ENCODE measurements around the gene NHERF1.
A peak's percentile ranks its signal among the peaks of the same experiment; 100 is the strongest.

The NHERF1 gene

GRCh38 chr17:74769856-74770497, 21.5 kb downstream of the NHERF1 start:
- no peak for DNase-seq

DNA sequence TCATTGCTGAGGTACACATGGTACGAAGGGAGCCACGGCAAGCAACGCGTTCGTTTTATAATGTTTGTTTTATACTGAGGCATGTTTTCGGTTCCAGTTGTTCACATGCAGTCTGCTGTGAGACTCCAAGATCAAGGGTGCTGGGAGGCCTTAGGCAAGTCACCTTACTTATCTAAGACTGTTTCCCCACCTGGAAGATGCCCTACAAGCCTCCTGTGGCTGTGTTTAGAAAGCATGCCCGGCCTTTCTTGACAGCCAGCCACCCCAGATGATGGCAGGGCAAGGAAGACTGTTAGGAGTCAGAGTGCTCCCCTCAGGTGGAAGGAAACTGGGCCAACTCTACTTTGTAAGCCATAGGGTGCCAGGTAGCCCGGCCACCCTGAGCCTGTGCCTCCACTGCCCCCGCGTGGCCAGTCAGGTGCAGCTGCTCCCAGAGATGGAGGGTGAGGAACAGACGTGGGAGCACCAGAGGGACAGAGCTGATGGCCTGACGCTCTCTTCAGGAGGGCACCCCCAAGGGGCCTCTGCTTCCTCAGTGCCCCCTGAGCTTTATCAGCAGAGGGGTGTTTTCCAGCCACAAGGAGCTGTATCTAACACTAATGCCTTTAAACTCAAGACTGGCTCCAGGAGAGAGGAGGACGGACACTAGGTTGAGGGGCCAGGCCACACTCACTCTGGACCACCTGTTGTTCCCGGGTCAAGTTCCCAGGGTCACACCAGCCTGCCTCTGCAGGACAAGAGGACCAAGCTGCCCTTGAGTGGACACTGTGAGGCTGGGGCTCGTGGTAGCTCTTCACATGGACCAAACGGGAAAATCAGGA, 22.3 kb downstream of the NHERF1 start:
- peak; percentile 61 for DNase-seq

GRCh38 chr17:74771319-74771914, 23.0 kb downstream of the NHERF1 start:
- no peak for DNase-seq

DNA sequence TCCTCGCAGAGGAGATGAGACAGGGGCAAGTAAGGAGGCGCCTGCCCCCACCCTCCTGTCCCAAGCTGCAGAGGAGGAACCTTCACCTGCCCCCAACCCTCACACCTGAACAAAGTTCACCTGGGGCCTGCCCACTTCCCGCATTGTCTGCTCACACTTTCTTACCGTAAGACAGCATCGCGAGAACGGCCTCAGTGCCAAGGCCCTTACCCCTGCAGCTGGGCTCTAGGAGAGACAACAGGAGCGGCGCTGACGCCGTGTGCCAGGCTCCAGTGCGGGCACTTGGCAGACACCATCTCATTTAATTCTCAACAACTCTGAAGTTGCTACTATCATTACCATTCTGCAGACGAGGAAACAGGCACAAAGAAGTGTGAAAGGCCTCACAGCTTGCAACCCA, 23.6 kb downstream of the NHERF1 start:
- DNase-seq: no peak

- no peak for DNase-seq
Observed at GRCh38 chr17:74773414-74773813, 25.0 kb downstream of the NHERF1 start.

DNA sequence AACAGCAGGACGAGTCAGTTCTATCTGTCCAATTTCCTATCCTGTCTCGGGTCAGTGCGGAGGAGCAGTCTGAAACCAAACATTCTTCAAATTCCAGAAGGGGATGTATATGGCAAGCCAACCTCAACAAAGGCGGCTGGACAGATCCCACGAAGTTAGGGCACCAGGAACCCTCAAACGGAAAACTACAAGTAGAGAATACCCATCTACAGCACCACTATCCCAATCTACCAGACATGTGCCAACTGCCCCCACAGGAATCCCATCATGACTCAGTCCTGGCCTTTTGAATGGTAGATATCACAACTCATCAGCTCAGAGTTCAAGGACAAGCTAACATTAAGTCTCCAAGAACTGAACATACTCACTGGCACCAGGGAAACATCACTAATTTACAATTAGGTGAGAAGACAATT, 25.5 kb downstream of the NHERF1 start:
- DNase-seq: no peak

- no peak for DNase-seq
Observed at GRCh38 chr17:74775409-74776043, 27.1 kb downstream of the NHERF1 start.

GRCh38 chr17:74776044-74776962, 27.9 kb downstream of the NHERF1 start, which contains the start of gene NAT9:
Gene NAT9, minus strand, starts transcription at chr17:74776345. Its CDS starts 647 bp downstream, at chr17:74775698.
- DNase-seq: peak; percentile 99

GRCh38 chr17:74776990-74777389, 28.6 kb downstream of the NHERF1 start:
- DNase-seq: no peak

DNA sequence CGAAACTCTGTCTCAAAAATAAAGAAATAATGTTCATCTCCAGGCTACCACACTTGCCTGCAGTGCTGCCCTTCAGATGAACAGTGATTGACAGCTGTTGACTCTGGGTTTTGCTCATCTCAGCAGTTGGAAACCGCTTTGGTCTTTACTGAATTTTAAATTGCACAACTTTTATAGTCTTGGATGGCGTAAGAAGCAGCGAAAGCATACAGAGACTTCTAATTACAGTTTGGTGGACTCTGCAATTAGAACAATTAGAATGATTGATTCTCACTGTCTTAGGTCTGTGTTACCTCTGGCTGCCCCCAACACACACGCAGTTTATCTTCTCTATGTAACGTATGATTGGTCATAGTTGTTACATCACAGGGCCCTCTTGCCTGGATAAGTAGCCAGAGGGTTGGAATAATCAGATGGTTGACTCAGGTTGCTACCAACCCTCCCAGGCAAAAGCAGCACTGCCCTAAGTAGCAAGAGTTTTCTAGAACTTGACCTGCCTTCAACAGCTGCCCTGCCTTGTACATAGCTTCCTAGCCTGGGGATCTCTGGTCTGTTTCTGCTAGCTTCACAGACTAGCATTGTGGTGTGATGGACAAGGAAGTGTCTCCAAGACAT, 29.6 kb downstream of the NHERF1 start:
- no peak for DNase-seq

- no peak for DNase-seq
Observed at GRCh38 chr17:74778960-74779359, 30.5 kb downstream of the NHERF1 start.

DNA sequence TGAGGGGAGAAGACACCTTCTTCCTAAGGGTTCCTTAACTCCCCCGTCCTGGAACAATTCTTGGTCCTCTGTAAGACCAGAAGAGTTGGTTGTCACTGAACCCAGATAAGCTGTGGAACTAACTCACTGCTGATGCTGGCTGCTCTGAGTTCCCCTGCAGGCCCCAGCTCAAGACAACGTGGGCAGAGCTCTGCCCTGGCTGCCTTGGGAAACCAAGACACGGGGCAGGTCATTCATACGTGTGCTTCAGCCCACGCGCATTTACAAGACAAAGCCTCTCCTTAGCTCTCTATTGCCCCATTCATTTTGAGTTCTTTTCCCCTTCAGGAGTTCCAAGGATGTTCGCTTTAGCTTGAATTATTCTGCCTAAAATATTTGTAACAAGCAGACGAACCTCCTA, 31.1 kb downstream of the NHERF1 start:
- no peak for DNase-seq

DNA sequence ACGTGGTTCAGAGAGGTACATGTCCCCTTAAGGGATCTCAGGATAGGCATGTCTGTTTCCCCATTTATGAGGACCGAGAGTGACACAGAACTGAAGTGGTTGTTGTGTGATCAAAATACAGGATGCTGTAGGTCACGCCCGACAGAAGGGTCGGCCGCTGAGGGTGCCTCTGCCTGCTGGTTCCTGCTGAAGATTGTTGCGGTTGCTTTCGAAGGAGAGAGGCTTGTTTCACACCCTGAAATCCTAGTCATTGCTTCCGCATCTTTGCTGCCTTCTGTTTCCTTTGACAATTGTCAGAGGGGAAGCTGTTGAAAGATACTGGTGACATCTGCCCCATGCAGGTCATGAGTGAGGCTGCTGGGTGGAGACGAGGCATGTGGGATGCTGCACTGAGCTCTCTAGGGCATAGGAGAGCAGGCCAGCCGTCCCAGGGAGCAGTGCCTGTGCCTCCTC, 31.5 kb downstream of the NHERF1 start:
- peak; percentile 8 for DNase-seq

DNA sequence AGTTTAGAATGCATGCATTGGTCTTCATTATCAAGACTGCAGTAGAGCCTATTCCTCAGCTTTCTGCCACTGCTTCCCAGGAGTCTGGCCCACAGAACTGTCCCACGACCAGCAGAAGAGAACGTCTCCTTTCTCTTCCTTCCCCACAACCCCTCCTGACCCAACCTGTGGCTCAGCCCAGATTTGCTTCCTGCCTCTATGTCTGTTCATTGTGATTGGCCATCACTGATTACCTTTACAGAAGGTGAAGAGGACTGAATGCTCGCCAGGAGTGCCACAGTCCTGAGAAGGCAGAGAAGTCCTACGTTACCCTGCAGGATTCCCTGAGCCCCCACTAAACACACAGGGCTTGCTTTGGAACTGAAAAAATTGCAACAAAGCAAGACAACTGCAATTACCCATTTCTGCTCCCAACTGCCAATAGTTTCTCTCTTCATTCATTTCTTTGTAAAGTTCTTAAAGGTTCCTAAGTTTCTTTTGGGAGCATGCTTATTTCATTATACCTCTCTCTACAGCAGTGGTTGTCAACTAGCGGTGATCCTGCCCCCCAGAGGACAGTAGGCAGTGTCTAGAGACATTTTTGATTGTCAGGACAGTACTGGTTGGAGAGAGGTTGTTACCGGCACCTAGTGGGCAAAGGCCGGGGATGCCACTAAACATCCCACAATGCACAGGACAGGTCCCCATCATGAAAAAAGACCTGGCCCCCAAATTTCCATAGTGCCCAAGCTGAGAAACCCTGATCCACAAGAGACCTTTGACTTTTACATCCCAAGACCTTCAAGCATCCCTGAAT, 32.2 kb downstream of the NHERF1 start:
- no peak for DNase-seq

GRCh38 chr17:74782571-74782970, 34.1 kb downstream of the NHERF1 start:
- DNase-seq: no peak

DNA sequence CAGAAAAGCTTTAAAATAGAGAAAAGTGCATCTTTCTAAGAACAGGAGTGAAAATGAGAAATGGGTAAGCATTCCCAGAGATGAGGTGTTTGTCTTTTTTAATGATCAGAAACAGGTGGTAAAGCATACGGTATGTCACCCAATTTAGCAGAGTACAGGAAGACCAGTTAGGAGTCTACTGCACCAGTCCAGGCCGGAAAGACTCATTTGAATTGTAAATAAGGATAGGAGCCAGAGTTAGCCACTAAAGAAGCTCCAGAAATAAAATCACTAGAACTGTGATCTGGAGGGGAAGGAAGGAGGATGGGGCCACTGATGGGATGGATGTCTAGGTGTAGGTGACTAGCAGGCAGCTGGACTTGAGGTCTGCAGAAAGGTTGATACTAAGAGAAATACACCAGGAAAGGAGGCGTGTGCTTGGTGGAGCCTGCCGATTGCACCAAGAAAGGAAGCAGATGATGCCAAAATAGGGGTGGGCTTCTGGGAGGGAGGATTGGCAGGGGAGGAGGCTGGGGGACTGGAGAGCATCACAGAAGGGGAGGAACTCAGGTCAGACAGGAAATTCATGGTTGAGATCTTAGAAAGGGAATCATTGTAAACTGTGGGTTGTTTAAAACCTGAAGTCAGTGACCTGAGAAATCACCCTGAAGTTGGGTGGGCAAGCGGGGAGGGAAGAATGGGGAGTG, 35.8 kb downstream of the NHERF1 start:
- DNase-seq: no peak

GRCh38 chr17:74785096-74785980, 36.9 kb downstream of the NHERF1 start:
- no peak for DNase-seq

DNA sequence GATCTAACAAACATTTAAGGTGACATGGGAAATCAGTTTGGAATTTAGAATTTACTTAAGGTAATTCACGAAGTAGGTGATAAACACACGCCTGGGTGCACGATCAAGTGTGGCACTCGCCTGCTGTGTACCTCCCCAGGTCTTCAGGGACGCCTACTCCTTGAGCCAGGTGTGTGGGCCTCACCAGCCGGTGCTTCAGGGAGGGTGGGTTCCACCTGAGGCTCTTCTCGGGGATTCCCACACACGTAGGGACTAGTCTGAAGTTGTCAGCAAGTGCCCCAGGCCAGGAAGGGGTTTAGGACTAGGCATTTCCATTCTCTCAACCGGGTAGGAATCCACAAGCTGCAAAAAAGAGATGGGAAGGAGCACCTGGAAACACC, 37.5 kb downstream of the NHERF1 start:
- DNase-seq: no peak

DNA sequence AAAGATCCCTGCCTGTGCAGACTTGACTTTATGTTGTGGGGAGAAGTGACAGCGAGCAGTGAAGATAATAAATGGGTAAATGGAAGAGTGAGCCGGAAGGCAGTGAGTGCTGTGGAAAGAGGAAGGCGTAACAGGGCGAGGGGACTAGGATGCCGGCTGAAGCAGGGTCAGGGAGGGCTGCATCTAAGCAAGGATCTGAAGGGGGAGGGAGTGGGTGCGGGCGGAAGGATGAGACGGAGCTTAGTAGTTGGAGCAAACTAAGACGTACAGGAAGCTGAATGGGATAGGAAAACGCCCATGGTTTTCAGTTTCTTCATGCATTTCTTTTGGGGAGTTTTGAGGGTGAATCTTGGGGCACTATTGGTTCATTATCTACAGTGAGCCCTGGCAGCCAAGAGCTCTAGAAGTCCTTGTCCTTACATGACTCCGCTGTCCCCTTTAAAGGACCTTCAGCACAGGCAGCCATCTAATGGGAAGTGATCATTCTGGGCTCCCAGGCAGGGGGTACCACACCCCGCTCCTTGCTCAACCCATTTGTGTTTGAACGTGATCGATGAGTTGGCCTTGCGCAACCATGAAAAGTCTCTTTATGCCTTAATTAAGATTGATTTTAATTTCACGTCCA, 38.1 kb downstream of the NHERF1 start:
- DNase-seq: no peak
